K562 (cell line): ENCODE results near the gene SLC49A4. TPM values are rescaled to one million over a fixed set of nuclear protein-coding genes. Genes with fewer than 3 reads are reported as not detected.

Experiments
- ATAC-seq: fragments of 200-7000 bp; cut with Tn5 transposase; 3 replicates; pipeline ENCODE4 v1.9.1; 2020; ENCODE audit warnings: moderate library complexity
- BruUV-seq: library from RNA; stranded (reverse); fragments of 400-500 nt; replicated peaks from 2 replicates; lab custom pipeline; 2021; lab: Mats Ljungman, UMichigan
- CTCF ChIA-PET: fragments of 300-600 bp; formaldehyde crosslinking; extraction: SDS; loops from one replicate; lab custom pipeline; 2021; ENCODE audit warnings: low intra/inter-chr PET ratio; lab: Yijun Ruan, JAX
- POLR2A ChIA-PET: fragments of 300-600, 350-650 bp; sonication (Branson Sonifier 250); formaldehyde crosslinking; extraction: SDS; loops from one replicate; lab custom pipeline; 2021; ENCODE audit warnings: antibody characterized with exemption, inconsistent platforms; lab: Yijun Ruan, JAX
- DNase-seq, 4 experiments: peaks; one replicate each; pipeline versions ENCODE4 v3.0.0 to v3.0.0-alpha.2; 2011 to 2018; ENCODE audit warnings: low spot score in 3 of 4, mixed read lengths in 3 of 4; ENCODE audit errors: extremely low read depth in 1 of 4
- FAIRE-seq: peaks from 2 replicates; lab custom pipeline; 2011; peaks lifted over from hg19 to GRCh38; lab: Jason Lieb, UNC
- H2AFZ ChIP-seq: 2 replicates; pipeline ENCODE4 v1.6.0; 2011; ENCODE audit warnings: low read depth, low read length, control low read depth, inconsistent platforms
- H3K27ac ChIP-seq: fragments of 200-600 bp; 3 replicates; pipeline ENCODE4 v1.8.0; 2011; ENCODE audit warnings: low read depth, mild to moderate bottlenecking, control low read depth, inconsistent platforms, low read length, moderate library complexity, mixed read lengths; ENCODE audit errors: extremely low read depth
- H3K27me3 ChIP-seq, 2 experiments: fragments of 300-600 bp in 1 of 2; 2 replicates in 1 of 2; 3 replicates in 1 of 2; pipeline versions ENCODE4 v1.6.0 to v1.8.0; 2011; ENCODE audit warnings: inconsistent platforms in 2 of 2, low read length in 2 of 2, mild to moderate bottlenecking in 1 of 2, mixed read lengths in 1 of 2, moderate library complexity in 1 of 2; ENCODE audit not compliant: control insufficient read depth in 2 of 2, insufficient read depth in 2 of 2
- H3K36me3 ChIP-seq: fragments of 300-600 bp; 3 replicates; pipeline ENCODE4 v1.8.0; 2011; ENCODE audit warnings: mild to moderate bottlenecking, low read length, inconsistent platforms; ENCODE audit not compliant: control insufficient read depth, insufficient read depth
- H3K4me1 ChIP-seq, 2 experiments: fragments of 200-600 bp in 1 of 2; replicated peaks in 1 of 2; 2 replicates in 1 of 2; 3 replicates in 1 of 2; pipeline versions ENCODE4 v1.5.1 to v1.8.0; 2011; ENCODE audit warnings: inconsistent platforms in 2 of 2, low read length in 2 of 2, mild to moderate bottlenecking in 1 of 2, mixed read lengths in 1 of 2, moderate library complexity in 1 of 2; ENCODE audit not compliant: control insufficient read depth in 2 of 2, insufficient read depth in 2 of 2
- H3K4me2 ChIP-seq: 2 replicates; pipeline ENCODE4 v1.6.1; 2011; ENCODE audit warnings: low read length, control low read depth, inconsistent platforms, mixed read lengths; ENCODE audit not compliant: insufficient read depth
- H3K4me3 ChIP-seq: fragments of 200-600 bp; sonication (generic), shearing (Covaris generic); 2 replicates; pipeline ENCODE4 v1.5.1; 2016; ENCODE audit warnings: control low read depth, inconsistent platforms
- H3K79me2 ChIP-seq: fragments of 200-600 bp; 3 replicates; pipeline ENCODE4 v1.8.0; 2011; ENCODE audit warnings: low read length, inconsistent platforms; ENCODE audit not compliant: control insufficient read depth, insufficient read depth
- H3K9ac ChIP-seq, 2 experiments: 2 replicates each; pipeline versions ENCODE4 v1.6.0 to v1.6.1; 2011; ENCODE audit warnings: low read depth in 2 of 2, low read length in 2 of 2, control low read depth in 1 of 2, inconsistent platforms in 1 of 2, mild to moderate bottlenecking in 1 of 2, mixed read lengths in 1 of 2; ENCODE audit not compliant: insufficient read depth in 1 of 2
- H3K9me1 ChIP-seq: one replicate; pipeline ENCODE4 v1.6.0; 2011; ENCODE audit warnings: inconsistent platforms, mild to moderate bottlenecking, low read length, moderate library complexity; ENCODE audit not compliant: control insufficient read depth, insufficient read depth
- H3K9me3 ChIP-seq: replicated peaks from 2 replicates; pipeline ENCODE4 v1.5.1; 2011; ENCODE audit warnings: low read depth, low read length, inconsistent platforms; ENCODE audit not compliant: control insufficient read depth, insufficient read depth
- H4K20me1 ChIP-seq: replicated peaks from 2 replicates; pipeline ENCODE4 v1.6.1; 2011; ENCODE audit warnings: low read length, inconsistent platforms, mixed read lengths; ENCODE audit not compliant: control insufficient read depth, insufficient read depth
- DLX4 ChIP-seq: fragments of 250-450 bp; sonication (Bioruptor Pico); IDR thresholded peaks from 2 replicates; pipeline ENCODE4 v1.6.1; 2021; ENCODE audit warnings: mild to moderate bottlenecking
- ZBTB40 ChIP-seq, 2 experiments: fragments of 450-650 bp in 1 of 2; sonication (generic) in 1 of 2; formaldehyde crosslinking in 1 of 2; IDR thresholded peaks; 2 replicates each; pipeline versions ENCODE4 v1.7.1 to v1.9.0; 2016 to 2022; ENCODE audit warnings: inconsistent platforms in 1 of 2, mild to moderate bottlenecking in 1 of 2, missing genetic modification reagents in 1 of 2
- WGBS: fragments of 100-300 bp; shearing (Covaris generic); methylation state at CpG from one replicate; pipeline ENCODE4 v1.1.6; 2016; ENCODE audit warnings: low coverage, mixed read lengths; ENCODE audit not compliant: insufficient coverage; ENCODE audit errors: missing lambda C conversion rate; 5-methylcytosine and 5-hydroxymethylcytosine counted together
- in situ Hi-C: fragments of 300-500 bp; cut with MboI; formaldehyde crosslinking; loops from 4 replicates; pipeline ENCODE4 v1.15.0; 2018; ENCODE audit warnings: inconsistent platforms, mixed read lengths
- intact Hi-C: fragments of 100-400 bp; cut with micrococcal nuclease; formaldehyde crosslinking; loops from 2 replicates; pipeline ENCODE4 v1.14.2; 2022
- polyA plus RNA-seq, 8 experiments: library from polyadenylated mRNA; depleted of rRNA in 4 of 8; stranded (reverse) in 5 of 8; unstranded in 3 of 8; fragments of >200 nt; fragmentation: Nextera tagmentation in 2 of 8; fragmentation: Illumina TruSeq in 1 of 8; extraction: Ambion mirVana in 2 of 8; extraction: Trizol in 1 of 8; gene quantifications; 2 replicates each; pipeline versions ENCODE4 v1.2.1 to v1.2.3, GENCODE V29; 2011 to 2014; ENCODE audit warnings: inconsistent platforms in 1 of 8, missing spikeins in 1 of 8
- total RNA-seq, 7 experiments: library from RNA; depleted of rRNA in 6 of 7; stranded (reverse); fragments of >200 nt in 6 of 7; fragmentation: Illumina TruSeq in 2 of 7; extraction: Trizol in 2 of 7; gene quantifications; 2 replicates each; pipeline versions ENCODE4 v1.2.1 to v1.2.3, GENCODE V29; 2011 to 2021; ENCODE audit warnings: low replicate concordance in 1 of 7

Gene SLC49A4
- total and polyA plus RNA-seq, 9 of the 15 experiments (the other 6 are each of a cell fraction or from before 2014, with no cell fraction given) = 0.15 to 1.3 (median 0.83) TPM

- DNase-seq (no peak), ATAC-seq (no peak), FAIRE-seq (no peak)
- Histone ChIP-seq H3K4me3 (no peak overlapping the region), H4K20me1 (no peaks in the 10 kb centered on the region), H3K27me3 (no peaks in the 10 kb centered on the region)
- in situ Hi-C loops = no loop called here
- WGBS = no CpG with 5 or more reads among the region's 1 CpG
- TF ChIP-seq DLX4 (CRISPR knock-in tag) (no peak), ZBTB40 (IDR thresholded peaks at IDR 0.05) (peak; percentile 69), ZBTB40 (CRISPR knock-in tag; IDR thresholded peaks at IDR 0.05) (no peak)
- TF ChIP-seq, all 486 proteins: peak for 1
- no TSS peak for BruUV-seq
- no peak overlapping the region for H2AFZ ChIP-seq
- no peak overlapping the region for H3K4me2 ChIP-seq
- H3K9me3 ChIP-seq = no peaks in the 10 kb centered on the region
- ChIA-PET CTCF (no interaction called here), POLR2A (no interaction called here)
- no peak overlapping the region for H3K9ac ChIP-seq
- intact Hi-C loops = no loop called here
- no peak overlapping the region for H3K27ac ChIP-seq
- peaks cover 0 to 7% of the 10 kb centered on the region in 2 experiments; a peak in 2 of 5 replicates for H3K4me1 ChIP-seq
- H3K9me1 ChIP-seq = no peaks in the 10 kb centered on the region
- H3K36me3 ChIP-seq = no peaks in the 10 kb centered on the region
- no peaks in the 10 kb centered on the region for H3K79me2 ChIP-seq
These were observed 46.5 kb upstream of the SLC49A4 start for GRCh38 chr3:122748347-122748746.
